ENCODE results near the gene AGAP5. TPM values are rescaled to one million over a fixed set of nuclear protein-coding genes. Genes with fewer than 3 reads are reported as not detected.

AGAP5 gene
- total and polyA plus RNA-seq, 2 of the 13 experiments (the other 11 are each of a cell fraction or from before 2014, with no cell fraction given) = 5.3 to 7.9 TPM

DNA sequence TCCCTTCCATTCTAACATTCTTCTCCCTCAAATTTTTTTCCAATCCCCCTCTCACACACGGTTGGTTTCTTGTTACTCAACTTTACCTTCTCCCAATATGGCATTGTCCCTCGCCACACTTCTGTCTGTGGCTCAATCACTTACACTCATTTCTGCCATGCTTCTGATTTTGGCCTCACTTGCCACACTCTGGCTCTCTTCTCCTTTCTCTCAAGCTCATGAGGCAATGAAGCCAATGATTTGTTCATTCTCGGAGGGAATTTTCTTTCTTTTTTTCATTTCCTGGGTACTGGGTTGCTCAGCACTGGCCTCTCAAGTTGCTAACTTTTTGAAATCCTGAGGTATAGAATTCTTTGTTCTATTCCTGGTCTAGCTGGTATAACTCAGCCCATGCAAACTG lies 52.7 kb downstream of the AGAP5 start:
- POLR2A ChIA-PET = no interaction called here
- WGBS (ENCODE audit: low lambda C conversion rate) = 45% methylated on average over 3 of the region's 3 CpGs
- intact Hi-C loops (cut with micrococcal nuclease; ENCODE audit: unreplicated experiment) = no loop called here

DNA sequence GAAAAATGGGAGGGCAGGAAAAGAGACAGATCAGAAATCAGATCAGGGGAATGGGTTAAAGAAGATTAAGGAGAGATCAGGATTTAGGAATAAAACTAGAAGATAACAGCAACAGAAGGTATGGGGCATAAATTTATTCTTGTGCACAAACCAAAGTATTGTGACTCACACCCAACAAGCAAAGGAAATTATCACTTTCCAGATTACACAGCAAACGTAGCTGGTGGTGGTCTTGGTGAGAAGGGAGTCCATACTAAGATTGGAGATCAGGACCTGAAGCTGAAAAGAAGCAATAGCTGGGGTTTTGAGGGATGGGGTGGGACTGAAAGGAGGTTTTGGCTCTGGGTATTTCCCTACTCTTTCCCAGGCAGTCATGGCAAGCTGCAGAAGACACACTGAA lies 53.1 kb downstream of the AGAP5 start:
- Histone ChIP-seq H3K79me2 (ENCODE audit: insufficient read depth, low read length) (no peaks in the 10 kb centered on the region), H3K4me1 (ENCODE audit: insufficient read depth, low read length) (peaks cover 21% of the 10 kb centered on the region), H2AFZ (ENCODE audit: low read length) (no peak overlapping the region), H3K36me3 (replicated peaks in 1 of 2; ENCODE audit: control insufficient read depth in 1 of 2, insufficient read depth in 2 of 2, low read length in 2 of 2) (no peaks in the 10 kb centered on the region), H3K9me3 (ENCODE audit: low read length) (no peaks in the 10 kb centered on the region), H3K27me3 (ENCODE audit: control insufficient read depth in 1 of 2, insufficient read depth in 2 of 2, low read length in 2 of 2) (peaks cover 2 to 19% of the 10 kb centered on the region in 2 experiments; a peak in 3 of 5 replicates), H3K27ac (ENCODE audit: extremely low read length, insufficient read depth, low read length) (no peak overlapping the region), H3K4me3 (replicated peaks in 1 of 3; ENCODE audit: insufficient read depth in 1 of 3, low read depth in 2 of 3, low read length in 3 of 3) (no peak overlapping the region), H3K9ac (ENCODE audit: insufficient read depth, low read depth, low read length) (no peak overlapping the region), H3K4me2 (ENCODE audit: low read depth, low read length) (no peak overlapping the region), H4K20me1 (ENCODE audit: insufficient read depth, low read length) (no peaks in the 10 kb centered on the region)
- POLR2A ChIA-PET = no interaction called here
- WGBS (ENCODE audit: low lambda C conversion rate) = 7% methylated on average over 1 of the region's 1 CpG
- ATAC-seq (no peak), DNase-seq (ENCODE audit: low spot score) (no peak), FAIRE-seq (no peak)
- in situ Hi-C loops (cut with HindIII; ENCODE audit: extremely low pct_ligation_motif_present, low pct_unique_long_range_greater_than_20kb) = loop anchor here (5.0 to 25.0 kb wide), 2 partner anchors 117 to 382 kb away; partner anchors contain the start of gene MRPS16
- BruUV-seq (replicated peaks) = no TSS peak
- intact Hi-C loops (cut with micrococcal nuclease; ENCODE audit: unreplicated experiment) = loop anchor here (1.0 to 5.0 kb wide), 2 partner anchors 115 to 232 kb away; partner anchors contain the start of gene ANXA7
- CTCF ChIA-PET (ENCODE audit: low intra/inter-chr PET ratio, low total read pairs) = interaction anchor here (0.6 to 3.9 kb wide), 2 partner anchors 115 to 150 kb away, joined by 3 to 85 read pairs; no protein-coding TSS in a partner anchor
- TF ChIP-seq ASH2L (IDR thresholded peaks at IDR 0.05; ENCODE audit: insufficient read length, low read depth, low read length) (no peak), BCL6 (CRISPR knock-in tag; IDR thresholded peaks at IDR 0.05) (no peak), ZNF776 (CRISPR knock-in tag; IDR thresholded peaks at IDR 0.05) (no peak), ZNF337 (CRISPR knock-in tag; IDR thresholded peaks at IDR 0.05; ENCODE audit: borderline replicate concordance, low read depth) (no peak), ZC3H13 (CRISPR knock-in tag; IDR thresholded peaks at IDR 0.05) (no peak), GATA4 (IDR thresholded peaks at IDR 0.05; ENCODE audit: borderline replicate concordance, low read depth) (no peak), NFE2L1 (CRISPR knock-in tag; IDR thresholded peaks at IDR 0.05; ENCODE audit: borderline replicate concordance) (no peak), SRY (CRISPR knock-in tag; IDR thresholded peaks at IDR 0.05) (no peak), TBX2 (CRISPR knock-in tag; IDR thresholded peaks at IDR 0.05; ENCODE audit: borderline replicate concordance) (no peak)
- TF ChIP-seq, protein P1, sequence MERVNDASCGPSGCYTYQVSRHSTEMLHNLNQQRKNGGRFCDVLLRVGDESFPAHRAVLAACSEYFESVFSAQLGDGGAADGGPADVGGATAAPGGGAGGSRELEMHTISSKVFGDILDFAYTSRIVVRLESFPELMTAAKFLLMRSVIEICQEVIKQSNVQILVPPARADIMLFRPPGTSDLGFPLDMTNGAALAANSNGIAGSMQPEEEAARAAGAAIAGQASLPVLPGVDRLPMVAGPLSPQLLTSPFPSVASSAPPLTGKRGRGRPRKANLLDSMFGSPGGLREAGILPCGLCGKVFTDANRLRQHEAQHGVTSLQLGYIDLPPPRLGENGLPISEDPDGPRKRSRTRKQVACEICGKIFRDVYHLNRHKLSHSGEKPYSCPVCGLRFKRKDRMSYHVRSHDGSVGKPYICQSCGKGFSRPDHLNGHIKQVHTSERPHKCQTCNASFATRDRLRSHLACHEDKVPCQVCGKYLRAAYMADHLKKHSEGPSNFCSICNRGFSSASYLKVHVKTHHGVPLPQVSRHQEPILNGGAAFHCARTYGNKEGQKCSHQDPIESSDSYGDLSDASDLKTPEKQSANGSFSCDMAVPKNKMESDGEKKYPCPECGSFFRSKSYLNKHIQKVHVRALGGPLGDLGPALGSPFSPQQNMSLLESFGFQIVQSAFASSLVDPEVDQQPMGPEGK (CRISPR knock-in tag; IDR thresholded peaks at IDR 0.05) = no peak

More for the DNA sequence above, 52.7 kb downstream of the AGAP5 start:
- H3K9ac ChIP-seq (ENCODE audit: insufficient read depth, low read depth, low read length) = no peak overlapping the region
- no TSS peak for BruUV-seq (replicated peaks)
- H3K4me1 ChIP-seq (ENCODE audit: insufficient read depth, low read length) = peaks cover 21% of the 10 kb centered on the region
- TF ChIP-seq ZEB1 (IDR thresholded peaks at IDR 0.05; ENCODE audit: insufficient replicate concordance, low read depth) = no peak
- no peak for TF ChIP-seq FOSL1 (CRISPR knock-in tag; IDR thresholded peaks at IDR 0.05; ENCODE audit: borderline replicate concordance)
- no peak for TF ChIP-seq MYC (CRISPR knock-in tag; IDR thresholded peaks at IDR 0.05; ENCODE audit: borderline replicate concordance)
- TF ChIP-seq, protein P2, sequence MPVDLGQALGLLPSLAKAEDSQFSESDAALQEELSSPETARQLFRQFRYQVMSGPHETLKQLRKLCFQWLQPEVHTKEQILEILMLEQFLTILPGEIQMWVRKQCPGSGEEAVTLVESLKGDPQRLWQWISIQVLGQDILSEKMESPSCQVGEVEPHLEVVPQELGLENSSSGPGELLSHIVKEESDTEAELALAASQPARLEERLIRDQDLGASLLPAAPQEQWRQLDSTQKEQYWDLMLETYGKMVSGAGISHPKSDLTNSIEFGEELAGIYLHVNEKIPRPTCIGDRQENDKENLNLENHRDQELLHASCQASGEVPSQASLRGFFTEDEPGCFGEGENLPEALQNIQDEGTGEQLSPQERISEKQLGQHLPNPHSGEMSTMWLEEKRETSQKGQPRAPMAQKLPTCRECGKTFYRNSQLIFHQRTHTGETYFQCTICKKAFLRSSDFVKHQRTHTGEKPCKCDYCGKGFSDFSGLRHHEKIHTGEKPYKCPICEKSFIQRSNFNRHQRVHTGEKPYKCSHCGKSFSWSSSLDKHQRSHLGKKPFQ (CRISPR knock-in tag; IDR thresholded peaks at IDR 0.05; ENCODE audit: insufficient replicate concordance) = no peak
- TF ChIP-seq TBX2 (CRISPR knock-in tag; IDR thresholded peaks at IDR 0.05; ENCODE audit: borderline replicate concordance) = no peak
- no peak for TF ChIP-seq ZNF136 (CRISPR knock-in tag; IDR thresholded peaks at IDR 0.05; ENCODE audit: low read depth)
- TF ChIP-seq TAF15 (IDR thresholded peaks at IDR 0.05; ENCODE audit: low read depth, low read length, poor library complexity, severe bottlenecking) = no peak
- no peak for TF ChIP-seq FOXC1 (CRISPR knock-in tag; IDR thresholded peaks at IDR 0.05; ENCODE audit: borderline replicate concordance)
- TF ChIP-seq TOPORS (CRISPR knock-in tag; IDR thresholded peaks at IDR 0.05) = no peak
- TF ChIP-seq HMGA1 (CRISPR knock-in tag; conservative IDR thresholded peaks at IDR 0.05) = no peak
- TF ChIP-seq ZNF383 (CRISPR knock-in tag; IDR thresholded peaks at IDR 0.05; ENCODE audit: borderline replicate concordance) = no peak
- no peak for TF ChIP-seq ZNF501 (CRISPR knock-in tag; IDR thresholded peaks at IDR 0.05)
- H3K4me3 ChIP-seq (replicated peaks in 1 of 3; ENCODE audit: insufficient read depth in 1 of 3, low read depth in 2 of 3, low read length in 3 of 3) = no peak overlapping the region
- H3K9me3 ChIP-seq (ENCODE audit: low read length) = no peaks in the 10 kb centered on the region
- H3K36me3 ChIP-seq (replicated peaks in 1 of 2; ENCODE audit: control insufficient read depth in 1 of 2, insufficient read depth in 2 of 2, low read length in 2 of 2) = no peaks in the 10 kb centered on the region
- in situ Hi-C loops (cut with HindIII; ENCODE audit: extremely low pct_ligation_motif_present, low pct_unique_long_range_greater_than_20kb) = loop anchor here (25.0 kb wide), 1 partner anchor 383 kb away; the partner anchor contains the start of gene MRPS16
- CTCF ChIA-PET (ENCODE audit: low intra/inter-chr PET ratio, low total read pairs) = interaction anchor here (3.9 kb wide), 1 partner anchor 116 kb away, joined by 85 read pairs; no protein-coding TSS in a partner anchor
- ATAC-seq (no peak), DNase-seq (ENCODE audit: low spot score) (no peak), FAIRE-seq (no peak)
- H4K20me1 ChIP-seq (ENCODE audit: insufficient read depth, low read length) = no peaks in the 10 kb centered on the region
- H3K27me3 ChIP-seq (ENCODE audit: control insufficient read depth in 1 of 2, insufficient read depth in 2 of 2, low read length in 2 of 2) = peaks cover 3 to 19% of the 10 kb centered on the region in 2 experiments; a peak in 3 of 5 replicates
- no peak overlapping the region for H3K4me2 ChIP-seq (ENCODE audit: low read depth, low read length)
- H2AFZ ChIP-seq (ENCODE audit: low read length) = no peak overlapping the region
- H3K79me2 ChIP-seq (ENCODE audit: insufficient read depth, low read length) = no peaks in the 10 kb centered on the region
- H3K27ac ChIP-seq (ENCODE audit: extremely low read length, insufficient read depth, low read length) = no peak overlapping the region

All from HepG2 (cell line).